Amniotic stem cell (primary cell): ENCODE measurements around the gene ARHGAP25.

ENCODE experiments used
- DNase-seq: peaks from one replicate; lab custom pipeline; 2025; lab: John Stamatoyannopoulos, UW

The ARHGAP25 gene

DNA sequence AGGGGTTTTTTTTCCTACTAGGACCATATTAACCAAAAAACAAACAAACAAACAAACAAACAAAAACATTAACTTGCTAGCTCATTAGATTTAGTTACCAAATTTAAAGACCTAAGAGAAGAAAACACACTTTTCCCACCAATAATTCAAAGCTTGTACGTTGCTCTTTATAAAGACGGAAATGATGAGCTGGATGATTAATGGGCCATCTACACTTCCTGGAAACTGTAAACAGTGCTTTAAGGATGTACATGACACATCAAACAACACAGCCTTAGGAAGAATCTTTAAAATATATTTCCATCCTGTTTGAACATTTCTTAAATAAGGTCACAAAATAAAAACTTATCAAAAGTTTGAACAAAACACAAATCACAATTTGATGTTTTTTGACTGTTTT, 135.6 kb downstream of the ARHGAP25 start:
- no peak for DNase-seq

DNA sequence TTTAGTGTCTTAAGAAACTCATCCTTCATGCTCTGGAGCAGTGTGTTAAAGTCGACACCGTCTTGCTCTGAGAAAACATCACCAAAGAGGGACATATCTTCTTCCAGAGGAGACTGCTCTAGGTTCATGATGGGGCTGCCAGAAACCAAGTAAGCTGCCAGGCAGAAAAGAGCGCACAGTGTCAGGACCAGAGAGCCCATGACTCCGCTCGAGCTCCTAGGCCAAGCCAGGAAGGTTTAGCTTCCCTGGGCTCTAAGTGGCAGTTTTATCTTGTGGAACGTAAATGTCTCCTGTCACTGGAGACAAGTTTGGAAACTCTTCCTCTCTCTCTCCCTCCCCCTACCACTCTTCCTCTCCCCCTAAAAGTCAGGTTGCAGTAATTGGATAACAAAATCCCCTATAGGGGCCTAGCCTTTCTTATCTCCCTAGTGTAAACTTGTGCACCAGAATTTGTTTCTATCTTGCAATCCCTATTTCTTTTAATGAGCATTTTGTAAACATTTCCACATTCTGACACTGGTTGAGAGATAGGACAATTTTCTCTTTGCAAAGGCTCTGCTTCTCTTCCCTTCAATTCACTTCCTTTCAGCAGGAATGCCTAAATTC, 136.7 kb downstream of the ARHGAP25 start, which contains the start of gene BMP10:
Gene BMP10 (minus strand): TSS at position 239 of the 606 bp plus-strand sequence. CDS start 39 bp downstream, at position 200.
- DNase-seq, result no peak
